ENCODE measurements around the gene SNX20.

The SNX20 gene

GRCh38 chr16:50678531-50678930 is 2.6 kb downstream of the SNX20 start:
- DNase-seq = no peak

- no peak for DNase-seq
Measured at GRCh38 chr16:50677351-50677750, 3.8 kb downstream of the SNX20 start.

GRCh38 chr16:50676684-50677225 is 4.4 kb downstream of the SNX20 start:
- no peak for DNase-seq

GRCh38 chr16:50675686-50676610 is 5.2 kb downstream of the SNX20 start:
- no peak for DNase-seq

GRCh38 chr16:50674831-50675230 is 6.3 kb downstream of the SNX20 start:
- DNase-seq = no peak

- no peak for DNase-seq
Measured at GRCh38 chr16:50673496-50674275, 7.4 kb downstream of the SNX20 start.

- peak; percentile 83 for DNase-seq
Measured at GRCh38 chr16:50671644-50672260, 9.4 kb downstream of the SNX20 start.

GRCh38 chr16:50670476-50670875 is 10.6 kb downstream of the SNX20 start:
- DNase-seq = no peak

GRCh38 chr16:50669741-50670140 is 11.4 kb downstream of the SNX20 start:
- DNase-seq = no peak

- no peak for DNase-seq
Measured at GRCh38 chr16:50668368-50669008, 12.6 kb downstream of the SNX20 start.

GRCh38 chr16:50667497-50668367 is 13.4 kb downstream of the SNX20 start:
- DNase-seq = no peak

- peak; percentile 76 for DNase-seq
Measured at GRCh38 chr16:50666658-50667496, 14.2 kb downstream of the SNX20 start.

- DNase-seq = peak; percentile 94
Measured at GRCh38 chr16:50665128-50665878, 15.8 kb downstream of the SNX20 start.

GRCh38 chr16:50664270-50664669 is 16.8 kb downstream of the SNX20 start:
- DNase-seq = no peak

- no peak for DNase-seq
Measured at GRCh38 chr16:50662306-50662940, 18.7 kb downstream of the SNX20 start.

GRCh38 chr16:50659806-50660205 is 21.3 kb downstream of the SNX20 start:
- no peak for DNase-seq

GRCh38 chr16:50657241-50657640 is 23.9 kb downstream of the SNX20 start:
- no peak for DNase-seq

- DNase-seq = no peak
Measured at GRCh38 chr16:50655558-50656055, 25.5 kb downstream of the SNX20 start.

Data from stimulated activated CD8-positive, alpha-beta memory T cell treated with anti-CD3 and anti-CD28 coated beads, Interleukin-4, amount 100 ng/mL, for 48 hours (primary cell).